Mesendoderm (in vitro differentiated cells): ENCODE measurements around the gene SOX8.

Experiments used
- DNase-seq: peaks from one replicate; pipeline ENCODE4 v3.0.0; 2013
- H2AK5ac ChIP-seq: 2 replicates; pipeline ENCODE4 v1.6.1; 2013; ENCODE audit warnings: low read length, inconsistent platforms
- H2BK120ac ChIP-seq: 2 replicates; pipeline ENCODE4 v1.6.1; 2013; ENCODE audit warnings: low read depth, mild to moderate bottlenecking, low read length, moderate library complexity, mixed read lengths
- H2BK15ac ChIP-seq: replicated peaks from 2 replicates; pipeline ENCODE4 v1.6.1; 2013; ENCODE audit warnings: low read depth, mild to moderate bottlenecking, moderate library complexity
- H2BK5ac ChIP-seq: 2 replicates; pipeline ENCODE4 v1.6.1; 2013; ENCODE audit warnings: low read length, inconsistent platforms
- H3K18ac ChIP-seq: 2 replicates; pipeline ENCODE4 v1.6.1; 2013; ENCODE audit warnings: mild to moderate bottlenecking, low read length, mixed read lengths
- H3K23ac ChIP-seq: one replicate; pipeline ENCODE4 v1.6.1; 2013; ENCODE audit warnings: low read length
- H3K27ac ChIP-seq: 2 replicates; pipeline ENCODE4 v1.5.1; 2013; ENCODE audit warnings: low read depth, mild to moderate bottlenecking, inconsistent platforms, low read length, moderate library complexity
- H3K27me3 ChIP-seq: 2 replicates; pipeline ENCODE4 v1.6.1; 2013; ENCODE audit warnings: low read length, control low read depth, mild to moderate bottlenecking, inconsistent platforms; ENCODE audit not compliant: insufficient read depth, poor library complexity
- H3K36me3 ChIP-seq: 2 replicates; pipeline ENCODE4 v1.6.1; 2013; ENCODE audit warnings: low read length, inconsistent platforms; ENCODE audit not compliant: control insufficient read depth, insufficient read depth
- H3K4ac ChIP-seq: one replicate; pipeline ENCODE4 v1.6.1; 2013; ENCODE audit warnings: low read depth, mild to moderate bottlenecking, low read length, moderate library complexity
- H3K4me1 ChIP-seq: 2 replicates; pipeline ENCODE4 v1.6.1; 2013; ENCODE audit warnings: low read depth, low read length, inconsistent platforms; ENCODE audit not compliant: control insufficient read depth
- H3K4me2 ChIP-seq: 2 replicates; pipeline ENCODE4 v1.6.1; 2013; ENCODE audit warnings: low read length
- H3K4me3 ChIP-seq: 2 replicates; pipeline ENCODE4 v1.5.1; 2013; ENCODE audit warnings: mild to moderate bottlenecking, low read length
- H3K56ac ChIP-seq: one replicate; pipeline ENCODE4 v1.6.1; 2013; ENCODE audit warnings: low read length
- H3K79me1 ChIP-seq: 2 replicates; pipeline ENCODE4 v1.6.1; 2013; ENCODE audit warnings: low read length, inconsistent platforms
- H3K79me2 ChIP-seq: 2 replicates; pipeline ENCODE4 v1.6.1; 2013; ENCODE audit warnings: mild to moderate bottlenecking, low read length; ENCODE audit not compliant: control insufficient read depth, insufficient read depth
- H3K9ac ChIP-seq: 2 replicates; pipeline ENCODE4 v1.6.1; 2013; ENCODE audit warnings: low read length, inconsistent platforms
- H4K5ac ChIP-seq: one replicate; pipeline ENCODE4 v1.6.1; 2013; ENCODE audit warnings: low read length
- H4K8ac ChIP-seq: one replicate; pipeline ENCODE4 v1.6.1; 2013; ENCODE audit warnings: low read depth, mild to moderate bottlenecking, control low read depth, low read length, moderate library complexity
- WGBS: extraction: QIAGEN DNeasy Blood & Tissue Kit; methylation state at CpG from one replicate; pipeline ENCODE4 v1.1.7; 2013; ENCODE audit warnings: low lambda C conversion rate, missing lambda C conversion rate; ENCODE audit not compliant: insufficient coverage; ENCODE audit errors: extremely low coverage; 5-methylcytosine and 5-hydroxymethylcytosine counted together

SOX8 gene

DNA sequence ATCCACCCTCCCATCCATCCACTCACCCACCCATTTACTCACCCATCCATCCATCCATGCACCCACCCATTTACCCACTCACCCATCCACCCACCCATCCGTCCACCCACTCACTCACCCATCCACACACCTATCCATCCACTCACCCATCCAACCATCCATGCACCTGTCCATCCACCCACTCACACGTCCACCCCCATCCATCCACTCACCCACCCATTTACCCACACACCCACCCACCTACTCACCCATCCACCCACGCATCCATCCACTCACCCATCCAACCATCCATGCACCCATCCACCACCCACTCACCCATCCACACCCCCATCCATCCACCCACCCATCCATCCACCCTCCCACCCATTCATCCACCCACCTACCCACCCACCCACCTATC lies 12.2 kb downstream of the SOX8 start:
- Histone ChIP-seq H3K9ac (no peak overlapping the region), H3K79me2 (no peaks in the 10 kb centered on the region), H3K56ac (no peak overlapping the region), H3K27ac (no peak overlapping the region), H3K79me1 (no peaks in the 10 kb centered on the region), H2AK5ac (no peak overlapping the region), H3K4me3 (no peak overlapping the region), H3K27me3 (no peaks in the 10 kb centered on the region), H3K18ac (no peak overlapping the region), H2BK15ac (no peak overlapping the region), H2BK120ac (no peak overlapping the region), H4K5ac (no peak overlapping the region), H4K8ac (no peak overlapping the region), H3K4me2 (no peak overlapping the region), H3K23ac (no peak overlapping the region), H3K4ac (no peak overlapping the region), H3K36me3 (no peaks in the 10 kb centered on the region), H3K4me1 (no peaks in the 10 kb centered on the region), H2BK5ac (no peak overlapping the region)
- DNase-seq: no peak
- WGBS: no CpG with 5 or more reads among the region's 3 CpGs

DNA sequence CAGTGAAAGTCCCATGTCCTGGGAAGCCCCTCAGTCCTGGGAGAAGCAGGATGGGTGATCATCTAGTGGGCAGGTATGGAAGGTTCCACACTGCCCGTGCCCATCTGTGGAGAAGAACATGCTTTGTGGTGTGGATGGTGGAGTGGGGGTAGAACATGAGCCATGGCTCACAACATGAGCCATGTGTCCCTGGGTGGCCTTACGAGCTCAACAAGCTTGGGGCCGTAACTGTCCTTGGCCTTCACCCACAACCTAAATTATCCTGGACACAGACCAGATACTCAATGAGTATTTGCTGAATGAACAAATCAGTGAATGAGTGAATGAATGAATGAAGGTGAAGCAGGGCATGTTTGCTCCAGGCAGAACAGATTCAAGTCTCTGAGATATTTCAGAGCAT lies 13.5 kb downstream of the SOX8 start:
- H3K4me3 ChIP-seq: no peak overlapping the region
- H4K5ac ChIP-seq: no peak overlapping the region
- H3K79me1 ChIP-seq: no peaks in the 10 kb centered on the region
- no peak overlapping the region for H3K23ac ChIP-seq
- H3K27me3 ChIP-seq: no peaks in the 10 kb centered on the region
- H2BK15ac ChIP-seq: no peak overlapping the region
- no peak overlapping the region for H3K4me2 ChIP-seq
- H3K79me2 ChIP-seq: no peaks in the 10 kb centered on the region
- no peak overlapping the region for H3K18ac ChIP-seq
- H2AK5ac ChIP-seq: no peak overlapping the region
- H2BK5ac ChIP-seq: no peak overlapping the region
- no peaks in the 10 kb centered on the region for H3K4me1 ChIP-seq
- H4K8ac ChIP-seq: no peak overlapping the region
- no peak overlapping the region for H3K56ac ChIP-seq
- no peaks in the 10 kb centered on the region for H3K36me3 ChIP-seq
- no peak overlapping the region for H3K4ac ChIP-seq
- no peak overlapping the region for H2BK120ac ChIP-seq
- DNase-seq: peak; percentile 77
- H3K27ac ChIP-seq: no peak overlapping the region
- WGBS: no CpG with 5 or more reads among the region's 3 CpGs
- no peak overlapping the region for H3K9ac ChIP-seq

DNA sequence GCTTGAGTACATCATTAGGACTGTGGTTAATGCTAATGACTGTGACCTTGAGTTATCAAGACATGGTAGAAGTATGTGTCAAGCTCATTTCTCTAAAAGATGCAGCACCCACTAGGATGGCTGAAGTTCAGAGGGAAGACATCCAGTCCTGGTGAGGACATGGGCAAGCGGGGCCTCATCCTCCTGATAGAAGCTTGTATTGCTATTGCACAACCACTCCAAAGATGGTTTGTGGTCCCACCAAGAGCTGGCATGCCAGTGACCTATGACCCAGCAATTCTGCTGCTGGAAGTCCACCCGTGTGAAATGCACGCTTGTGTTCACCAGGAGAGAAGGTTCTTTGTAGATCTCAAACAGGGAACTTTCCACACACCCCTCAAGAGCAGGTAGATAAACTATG lies 14.2 kb downstream of the SOX8 start:
- no peak overlapping the region for H3K4me3 ChIP-seq
- no peak overlapping the region for H3K4me2 ChIP-seq
- H3K4me1 ChIP-seq: no peaks in the 10 kb centered on the region
- no peaks in the 10 kb centered on the region for H3K79me1 ChIP-seq
- H3K36me3 ChIP-seq: no peaks in the 10 kb centered on the region
- H3K79me2 ChIP-seq: no peaks in the 10 kb centered on the region
- no CpG with 5 or more reads among the region's 3 CpGs for WGBS
- H2BK120ac ChIP-seq: no peak overlapping the region
- no peak overlapping the region for H2BK5ac ChIP-seq
- no peak overlapping the region for H4K5ac ChIP-seq
- no peak overlapping the region for H3K56ac ChIP-seq
- no peak overlapping the region for H3K18ac ChIP-seq
- no peak for DNase-seq
- no peak overlapping the region for H3K23ac ChIP-seq
- no peaks in the 10 kb centered on the region for H3K27me3 ChIP-seq
- no peak overlapping the region for H3K4ac ChIP-seq
- H3K27ac ChIP-seq: no peak overlapping the region
- no peak overlapping the region for H3K9ac ChIP-seq
- no peak overlapping the region for H2AK5ac ChIP-seq
- H2BK15ac ChIP-seq: no peak overlapping the region
- H4K8ac ChIP-seq: no peak overlapping the region

DNA sequence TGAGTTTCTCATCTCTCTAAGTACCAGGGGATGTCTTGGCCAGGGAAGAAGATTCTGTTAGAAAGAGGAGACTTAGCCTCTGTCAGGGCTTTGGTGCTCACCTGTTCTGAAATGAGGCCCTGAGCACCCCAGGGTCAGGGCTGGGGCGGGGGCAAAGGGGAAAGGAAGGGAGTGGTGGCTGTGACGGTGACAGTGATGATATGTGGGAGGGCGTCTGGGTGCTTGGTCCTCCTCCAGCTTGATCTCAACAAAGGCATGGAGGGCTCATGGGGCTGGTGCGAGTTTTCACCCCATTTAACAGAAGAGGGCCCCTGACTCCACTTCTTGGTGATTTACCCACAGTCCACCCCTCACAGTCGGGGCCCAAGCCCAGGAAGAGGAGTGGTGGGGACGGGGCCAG lies 15.1 kb downstream of the SOX8 start:
- Histone ChIP-seq H3K27me3 (no peaks in the 10 kb centered on the region), H3K4me1 (no peaks in the 10 kb centered on the region), H3K36me3 (no peaks in the 10 kb centered on the region), H3K27ac (peak overlapping the region; percentile 64), H2BK120ac (no peak overlapping the region), H3K79me2 (no peaks in the 10 kb centered on the region), H3K56ac (no peak overlapping the region), H2BK5ac (no peak overlapping the region), H2BK15ac (no peak overlapping the region), H3K23ac (no peak overlapping the region), H3K4me3 (no peak overlapping the region), H2AK5ac (no peak overlapping the region), H3K9ac (no peak overlapping the region), H4K5ac (no peak overlapping the region), H3K18ac (no peak overlapping the region), H3K79me1 (no peaks in the 10 kb centered on the region), H3K4ac (no peak overlapping the region), H3K4me2 (no peak overlapping the region), H4K8ac (no peak overlapping the region)
- no CpG with 5 or more reads among the region's 6 CpGs for WGBS
- DNase-seq: no peak

DNA sequence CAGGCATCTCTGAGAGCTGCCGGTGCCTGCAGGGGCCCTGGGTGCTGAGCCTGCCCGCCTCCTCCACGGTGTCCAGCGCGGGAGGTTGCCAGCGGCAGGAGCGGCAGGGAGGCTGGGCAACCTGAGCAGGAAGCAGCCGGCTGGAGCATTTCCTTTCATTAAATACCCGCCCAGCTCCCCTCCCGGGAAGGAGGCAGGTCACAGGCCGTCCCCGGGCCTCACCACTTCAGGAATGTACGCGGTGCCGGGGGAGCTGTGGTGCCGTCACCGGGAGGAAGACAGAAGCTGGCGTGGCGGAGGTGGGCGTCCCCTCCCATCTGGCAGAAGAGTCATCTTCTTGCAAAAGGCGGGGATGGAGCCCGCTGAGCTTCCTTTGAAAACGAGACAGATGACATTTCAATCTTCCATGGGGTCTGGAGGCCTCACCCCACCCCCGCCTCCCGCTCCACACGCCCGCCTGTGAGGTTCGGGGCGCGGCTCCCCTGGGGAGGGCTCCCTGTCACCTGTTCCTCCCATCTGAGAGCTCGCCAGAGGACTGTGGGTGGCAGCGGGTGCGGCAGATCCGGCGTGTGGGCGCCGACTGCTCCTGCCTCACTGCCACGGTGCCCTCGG lies 16.0 kb downstream of the SOX8 start:
- Histone ChIP-seq H3K4ac (no peak overlapping the region), H2BK120ac (no peak overlapping the region), H2BK5ac (no peak overlapping the region), H3K79me1 (no peaks in the 10 kb centered on the region), H4K8ac (no peak overlapping the region), H3K4me2 (no peak overlapping the region), H2BK15ac (no peak overlapping the region), H3K27me3 (no peaks in the 10 kb centered on the region), H3K36me3 (no peaks in the 10 kb centered on the region), H4K5ac (no peak overlapping the region), H3K56ac (peak overlapping the region; percentile 60), H3K4me1 (no peaks in the 10 kb centered on the region), H3K23ac (no peak overlapping the region), H3K18ac (no peak overlapping the region), H3K27ac (peak overlapping the region; percentile 64), H3K79me2 (no peaks in the 10 kb centered on the region), H3K9ac (no peak overlapping the region), H3K4me3 (no peak overlapping the region), H2AK5ac (no peak overlapping the region)
- no CpG with 5 or more reads among the region's 39 CpGs for WGBS
- peak; percentile 88 for DNase-seq

DNA sequence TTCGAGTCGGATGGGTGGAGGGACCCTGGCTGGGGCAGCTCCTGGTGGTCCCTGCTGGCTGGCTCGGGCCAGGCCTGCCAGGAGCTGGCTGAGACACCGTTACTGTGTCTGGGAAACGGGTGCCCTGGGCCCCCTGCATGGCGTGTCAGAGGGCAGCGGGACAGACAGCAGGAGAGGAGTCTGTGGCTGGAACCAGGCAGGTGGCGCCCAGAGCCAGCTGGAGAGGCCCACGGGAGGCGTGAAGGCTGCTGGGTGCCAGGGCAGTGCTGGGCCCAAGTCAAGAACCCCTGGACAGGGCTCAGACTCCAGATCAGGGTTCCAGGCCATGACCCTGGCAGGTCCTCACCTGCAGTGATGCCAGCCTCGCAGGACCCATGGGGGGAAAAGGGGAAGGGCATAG lies 16.6 kb downstream of the SOX8 start:
- no peaks in the 10 kb centered on the region for H3K79me2 ChIP-seq
- H3K27me3 ChIP-seq: no peaks in the 10 kb centered on the region
- no peak overlapping the region for H2BK5ac ChIP-seq
- H3K4me3 ChIP-seq: no peak overlapping the region
- H3K4me1 ChIP-seq: no peaks in the 10 kb centered on the region
- H2AK5ac ChIP-seq: no peak overlapping the region
- no peak overlapping the region for H3K56ac ChIP-seq
- no peaks in the 10 kb centered on the region for H3K79me1 ChIP-seq
- no peak for DNase-seq
- no peaks in the 10 kb centered on the region for H3K36me3 ChIP-seq
- H3K18ac ChIP-seq: no peak overlapping the region
- H2BK15ac ChIP-seq: no peak overlapping the region
- no peak overlapping the region for H3K4ac ChIP-seq
- no CpG with 5 or more reads among the region's 11 CpGs for WGBS
- H3K27ac ChIP-seq: peak overlapping the region; percentile 5
- no peak overlapping the region for H4K8ac ChIP-seq
- no peak overlapping the region for H4K5ac ChIP-seq
- H2BK120ac ChIP-seq: no peak overlapping the region
- no peak overlapping the region for H3K9ac ChIP-seq
- H3K4me2 ChIP-seq: no peak overlapping the region
- no peak overlapping the region for H3K23ac ChIP-seq
